HCT116 (cell line): ENCODE results near the gene RMDN3. TPM values are rescaled to one million over a fixed set of nuclear protein-coding genes. Genes with fewer than 3 reads are reported as not detected.

ENCODE experiments used
- ATAC-seq: fragments of 200-7000 bp; cut with Tn5 transposase; 2 replicates; pipeline ENCODE4 v1.9.1; 2020; ENCODE audit warnings: mild to moderate bottlenecking, moderate library complexity
- BruUV-seq: library from RNA; stranded (reverse); fragments of 400-500 nt; replicated peaks from 2 replicates; lab custom pipeline; 2021; lab: Mats Ljungman, UMichigan
- CTCF ChIA-PET: fragments of 300-600 bp; sonication (Branson Sonifier 250); formaldehyde crosslinking; loops from one replicate; lab custom pipeline; 2021; ENCODE audit warnings: antibody characterized with exemption; lab: Charles Lee
- POLR2A ChIA-PET: fragments of 300-600, 350-600 bp; sonication (Branson Sonifier 250); formaldehyde crosslinking; loops from one replicate; lab custom pipeline; 2021; ENCODE audit warnings: antibody characterized with exemption; lab: Charles Lee
- RAD21 ChIA-PET, 2 experiments: fragments of 300-600 bp; sonication (Branson Sonifier 250); formaldehyde crosslinking; loops; one replicate each; lab custom pipeline; 2023; ENCODE audit warnings: low total read pairs in 2 of 2; ENCODE audit not compliant: uncharacterized antibody in 2 of 2, unreplicated experiment in 2 of 2, low non-redundant PET in 1 of 2; lab: Charles Lee
- DNase-seq: peaks from one replicate; pipeline ENCODE4 v3.0.0-alpha.2; 2010; ENCODE audit warnings: low read depth, low spot score
- H2AFZ ChIP-seq: fragments of 200-600 bp; shearing (Covaris generic), sonication (generic); 2 replicates; pipeline ENCODE4 v1.6.1; 2017; ENCODE audit warnings: low read depth, mixed run types, mixed read lengths, antibody characterized with exemption, low read length; ENCODE audit not compliant: poor library complexity, severe bottlenecking
- H3K27ac ChIP-seq: 2 replicates; pipeline ENCODE4 v1.5.1; 2012; ENCODE audit warnings: low read depth, low read length
- H3K27me3 ChIP-seq: fragments of 200-600 bp; sonication (generic); 2 replicates; pipeline ENCODE4 v1.6.1; 2016; ENCODE audit warnings: mixed run types, low read length, mixed read lengths; ENCODE audit not compliant: insufficient read depth
- H3K36me3 ChIP-seq, 2 experiments: fragments of 200-500 bp in 1 of 2; fragments of 200-600 bp in 1 of 2; sonication (Bioruptor generic) in 1 of 2; sonication (generic) in 1 of 2; 2 replicates each; pipeline versions ENCODE4 v1.5.1 to v1.6.1; 2014 to 2016; ENCODE audit warnings: low read length in 2 of 2, inconsistent platforms in 1 of 2, mixed read lengths in 1 of 2, mixed run types in 1 of 2; ENCODE audit not compliant: insufficient read depth in 2 of 2, control insufficient read depth in 1 of 2
- H3K4me1 ChIP-seq, 2 experiments: fragments of 200-600 bp in 1 of 2; sonication (generic) in 1 of 2; 2 replicates each; pipeline versions ENCODE4 v1.5.1 to v1.6.1; 2012 to 2017; ENCODE audit warnings: low read length in 2 of 2, inconsistent platforms in 1 of 2, mild to moderate bottlenecking in 1 of 2, mixed read lengths in 1 of 2, mixed run types in 1 of 2, moderate library complexity in 1 of 2; ENCODE audit not compliant: insufficient read depth in 2 of 2, control insufficient read depth in 1 of 2
- H3K4me2 ChIP-seq: fragments of 200-600 bp; sonication (generic); 2 replicates; pipeline ENCODE4 v1.6.1; 2017; ENCODE audit warnings: mixed run types, low read length, mixed read lengths
- H3K4me3 ChIP-seq, 2 experiments: fragments of 200-600 bp in 1 of 2; sonication (generic) in 1 of 2; replicated peaks in 1 of 2; 2 replicates each; pipeline ENCODE4 v1.5.1; 2011 to 2016; ENCODE audit warnings: low read length in 2 of 2, control low read depth in 1 of 2, low read depth in 1 of 2, mild to moderate bottlenecking in 1 of 2, mixed read lengths in 1 of 2, mixed run types in 1 of 2
- H3K79me2 ChIP-seq: fragments of 200-600 bp; sonication (generic); 2 replicates; pipeline ENCODE4 v1.6.1; 2017; ENCODE audit warnings: mild to moderate bottlenecking, mixed run types, low read length, moderate library complexity, mixed read lengths; ENCODE audit not compliant: insufficient read depth
- H3K9ac ChIP-seq: fragments of 200-600 bp; sonication (generic); 2 replicates; pipeline ENCODE4 v1.6.1; 2016; ENCODE audit warnings: low read length, mixed read lengths
- H3K9me2 ChIP-seq: fragments of 200-600 bp; sonication (generic), shearing (Covaris generic); 2 replicates; pipeline ENCODE4 v1.6.1; 2017; ENCODE audit warnings: mixed run types, mild to moderate bottlenecking, moderate library complexity; ENCODE audit not compliant: insufficient read depth
- H3K9me3 ChIP-seq, 2 experiments: fragments of 200-500 bp in 1 of 2; fragments of 200-600 bp in 1 of 2; sonication (Bioruptor generic) in 1 of 2; sonication (generic) in 1 of 2; 2 replicates each; pipeline ENCODE4 v1.6.1; 2014 to 2017; ENCODE audit warnings: low read length in 2 of 2, mixed read lengths in 2 of 2, inconsistent platforms in 1 of 2, low read depth in 1 of 2, mild to moderate bottlenecking in 1 of 2, mixed run types in 1 of 2, moderate library complexity in 1 of 2; ENCODE audit not compliant: control insufficient read depth in 1 of 2, insufficient read depth in 1 of 2
- H4K20me1 ChIP-seq: fragments of 200-600 bp; sonication (generic), shearing (Covaris generic); 2 replicates; pipeline ENCODE4 v1.6.1; 2017; ENCODE audit warnings: mixed run types, mild to moderate bottlenecking, moderate library complexity; ENCODE audit not compliant: insufficient read depth
- ATF3 ChIP-seq: IDR thresholded peaks from 2 replicates; pipeline ENCODE4 v1.6.1; 2012
- CBX3 ChIP-seq: IDR thresholded peaks from 2 replicates; pipeline ENCODE4 v1.6.1; 2012; ENCODE audit warnings: low read depth
- CTCF ChIP-seq, 3 experiments: fragments of 200-600 bp in 1 of 3; sonication (generic) in 1 of 3; IDR thresholded peaks in 2 of 3; conservative IDR thresholded peaks in 1 of 3; 2 replicates each; pipeline ENCODE4 v1.5.1; 2012 to 2017; ENCODE audit warnings: low read depth in 2 of 3, low read length in 2 of 3, antibody characterized with exemption in 1 of 3, borderline replicate concordance in 1 of 3, control low read depth in 1 of 3, mild to moderate bottlenecking in 1 of 3, mixed read lengths in 1 of 3, mixed run types in 1 of 3, moderate library complexity in 1 of 3; ENCODE audit not compliant: insufficient read depth in 1 of 3
- ELF1 ChIP-seq: IDR thresholded peaks from 2 replicates; pipeline ENCODE4 v1.6.1; 2012; ENCODE audit warnings: low read depth, borderline replicate concordance
- EZH2phosphoT487 ChIP-seq: fragments of 200-600 bp; IDR thresholded peaks from 2 replicates; pipeline ENCODE4 v1.6.1; 2018; ENCODE audit warnings: antibody characterized with exemption, borderline replicate concordance
- FOSL1 ChIP-seq: IDR thresholded peaks from 2 replicates; pipeline ENCODE4 v1.6.1; 2012; ENCODE audit warnings: low read depth
- JUND ChIP-seq: IDR thresholded peaks from 2 replicates; pipeline ENCODE4 v1.6.1; 2012
- MAX ChIP-seq: IDR thresholded peaks from 2 replicates; pipeline ENCODE4 v1.6.1; 2012
- POLR2A ChIP-seq: IDR thresholded peaks from 2 replicates; pipeline ENCODE4 v1.7.0; 2011; ENCODE audit warnings: borderline replicate concordance; ENCODE audit not compliant: insufficient read depth, insufficient read length; ENCODE audit errors: extremely low read depth
- RAD21 ChIP-seq: IDR thresholded peaks from 2 replicates; pipeline ENCODE4 v1.6.1; 2012; ENCODE audit warnings: low read depth, mild to moderate bottlenecking
- REST ChIP-seq: IDR thresholded peaks from 2 replicates; pipeline ENCODE4 v1.6.1; 2012; ENCODE audit warnings: low read depth
- SP1 ChIP-seq: IDR thresholded peaks from 2 replicates; pipeline ENCODE4 v1.6.1; 2012; ENCODE audit warnings: low read depth
- SRF ChIP-seq: IDR thresholded peaks from 2 replicates; pipeline ENCODE4 v1.6.1; 2012; ENCODE audit warnings: low read depth
- TCF7L2 ChIP-seq: IDR thresholded peaks from 2 replicates; pipeline ENCODE4 v1.7.0; 2011; ENCODE audit warnings: borderline replicate concordance, inconsistent platforms; ENCODE audit not compliant: insufficient read depth, insufficient read length; ENCODE audit errors: extremely low read depth
- YY1 ChIP-seq: IDR thresholded peaks from 2 replicates; pipeline ENCODE4 v1.6.1; 2011; ENCODE audit warnings: low read length, low read depth, moderate library complexity, mild to moderate bottlenecking; ENCODE audit not compliant: insufficient replicate concordance; ENCODE audit errors: extremely low read depth
- ZBTB33 ChIP-seq: IDR thresholded peaks from 2 replicates; pipeline ENCODE4 v1.6.1; 2011; ENCODE audit warnings: mild to moderate bottlenecking, low read length, moderate library complexity; ENCODE audit not compliant: insufficient replicate concordance; ENCODE audit errors: extremely low read depth
- ZNF274 ChIP-seq: fragments of 200-500 bp; sonication (Bioruptor generic); IDR thresholded peaks from 2 replicates; pipeline ENCODE4 v1.6.1; 2014; ENCODE audit warnings: mild to moderate bottlenecking, low read depth, low read length, inconsistent platforms
- intact Hi-C: fragments of 100-400 bp; cut with micrococcal nuclease; formaldehyde crosslinking; loops from 2 replicates; pipeline ENCODE4 v1.10.0; 2022
- total RNA-seq: library from RNA; stranded (reverse); gene quantifications from one replicate; pipeline ENCODE4 v1.2.1, GENCODE V29; 2021; ENCODE audit not compliant: unreplicated experiment

RMDN3 gene
- total RNA-seq, 1 experiment from 2014 or later, result 21.5 TPM

GRCh38 chr15:40744815-40745152, 10.3 kb downstream of the RMDN3 start:
- TF ChIP-seq RAD21 (no peak), ZNF274 (no peak), ELF1 (no peak), FOSL1 (no peak), ZBTB33 (no peak), CTCF (IDR thresholded peaks at IDR 0.05 in 2 of 3, conservative IDR thresholded peaks at IDR 0.05 in 1 of 3; ENCODE audit: borderline replicate concordance in 1 of 3, insufficient read depth in 1 of 3, low read depth in 2 of 3, low read length in 2 of 3) (no peak), EZH2phosphoT487 (no peak), ATF3 (no peak), REST (no peak), SP1 (no peak), SRF (no peak), YY1 (no peak), POLR2A (no peak), CBX3 (no peak), MAX (no peak), JUND (no peak), TCF7L2 (no peak)
- H3K9ac ChIP-seq, result no peak overlapping the region
- H3K27ac ChIP-seq, result no peak overlapping the region
- intact Hi-C loops, result no loop called here
- H3K9me2 ChIP-seq, result no peaks in the 10 kb centered on the region
- H3K9me3 ChIP-seq, result no peaks in the 10 kb centered on the region
- ChIA-PET POLR2A (no interaction called here), CTCF (interaction anchor here (1.0 to 1.6 kb wide), 4 partner anchors 38 to 150 kb away, joined by 3 to 6 read pairs (median 4); partner anchors contain the start of genes DNAJC17, VPS18 and ZFYVE19), RAD21 (interaction anchor here in 1 of 2 experiments (0.7 kb wide), 1 partner anchor 19 kb away, joined by 3 read pairs; no protein-coding TSS in a partner anchor)
- H3K36me3 ChIP-seq, result peaks cover 12 to 21% of the 10 kb centered on the region in 2 experiments; a peak in 3 of 4 replicates
- no peak overlapping the region for H2AFZ ChIP-seq
- H3K4me2 ChIP-seq, result no peak overlapping the region
- H3K27me3 ChIP-seq, result no peaks in the 10 kb centered on the region
- H3K4me3 ChIP-seq, result no peak overlapping the region
- DNase-seq (no peak), ATAC-seq (no peak)
- no peaks in the 10 kb centered on the region for H3K79me2 ChIP-seq
- H4K20me1 ChIP-seq, result no peaks in the 10 kb centered on the region
- H3K4me1 ChIP-seq, result no peaks in the 10 kb centered on the region
- no TSS peak for BruUV-seq
